HEK293 (cell line): ENCODE results near the gene CHN2.

Experiments
- CTCF ChIA-PET: fragments of 350-600 bp; formaldehyde crosslinking; extraction: SDS; loops from one replicate; lab custom pipeline; 2021; ENCODE audit warnings: antibody characterized with exemption; lab: Yijun Ruan, JAX
- POLR2A ChIA-PET: fragments of 300-600 bp; formaldehyde crosslinking; extraction: SDS; loops from one replicate; lab custom pipeline; 2020; ENCODE audit warnings: antibody characterized with exemption, inconsistent platforms; lab: Yijun Ruan, JAX
- H3K27ac ChIP-seq: fragments of 200-500 bp; sonication (Bioruptor generic); 2 replicates; pipeline ENCODE4 v1.5.1; 2014; ENCODE audit warnings: low read depth, low read length, control low read depth, inconsistent platforms; ENCODE audit errors: extremely low read depth
- H3K36me3 ChIP-seq, 2 experiments: fragments of 200-500 bp in 1 of 2; sonication (Bioruptor generic) in 1 of 2; 1 replicate in 1 of 2; 2 replicates in 1 of 2; pipeline ENCODE4 v1.5.1; 2014 to 2017; ENCODE audit warnings: inconsistent platforms in 2 of 2, low read length in 2 of 2; ENCODE audit not compliant: control insufficient read depth in 2 of 2, insufficient read depth in 1 of 2
- H3K4me1 ChIP-seq: fragments of 200-500 bp; sonication (Bioruptor generic); 2 replicates; pipeline ENCODE4 v1.5.1; 2014; ENCODE audit warnings: mild to moderate bottlenecking, low read length, inconsistent platforms; ENCODE audit not compliant: control insufficient read depth, insufficient read depth
- H3K4me3 ChIP-seq: 2 replicates; pipeline ENCODE4 v1.5.1; 2011; ENCODE audit warnings: low read depth, mild to moderate bottlenecking, control low read depth, low read length, moderate library complexity
- H3K9me3 ChIP-seq: fragments of 200-500 bp; sonication (Bioruptor generic); 2 replicates; pipeline ENCODE4 v1.5.1; 2014; ENCODE audit warnings: low read depth, low read length, inconsistent platforms; ENCODE audit not compliant: control insufficient read depth, insufficient read depth
- KLF10 ChIP-seq: fragments of 450-650 bp; IDR thresholded peaks from 2 replicates; pipeline ENCODE4 v1.5.1; 2018; ENCODE audit warnings: missing biosample characterization, mild to moderate bottlenecking, missing genetic modification characterization
- KLF9 ChIP-seq: fragments of 450-650 bp; formaldehyde crosslinking; IDR thresholded peaks from 2 replicates; pipeline ENCODE4 v1.5.1; 2016; ENCODE audit warnings: missing biosample characterization, missing genetic modification characterization, low read depth
- MYNN ChIP-seq: fragments of 450-650 bp; formaldehyde crosslinking; IDR thresholded peaks from 2 replicates; pipeline ENCODE4 v1.5.1; 2016; ENCODE audit warnings: missing biosample characterization, missing genetic modification characterization, borderline replicate concordance
- SCRT2 ChIP-seq: fragments of 450-650 bp; formaldehyde crosslinking; IDR thresholded peaks from 2 replicates; pipeline ENCODE4 v1.5.1; 2016; ENCODE audit warnings: missing biosample characterization, missing genetic modification characterization
- ZBTB1 ChIP-seq: fragments of 450-650 bp; formaldehyde crosslinking; IDR thresholded peaks from 2 replicates; pipeline ENCODE4 v1.5.1; 2016; ENCODE audit warnings: missing biosample characterization, missing genetic modification characterization
- ZBTB20 ChIP-seq: fragments of 450-650 bp; formaldehyde crosslinking; IDR thresholded peaks from 2 replicates; pipeline ENCODE4 v1.5.1; 2016; ENCODE audit warnings: missing biosample characterization, missing genetic modification characterization
- ZNF324 ChIP-seq: fragments of 450-650 bp; formaldehyde crosslinking; IDR thresholded peaks from 2 replicates; pipeline ENCODE4 v1.5.1; 2016; ENCODE audit warnings: missing biosample characterization, missing genetic modification characterization
- ZNF350 ChIP-seq: fragments of 450-650 bp; formaldehyde crosslinking; IDR thresholded peaks from 2 replicates; pipeline ENCODE4 v1.5.0; 2017; ENCODE audit warnings: missing biosample characterization, mild to moderate bottlenecking, missing genetic modification characterization
- ZNF391 ChIP-seq: fragments of 450-650 bp; formaldehyde crosslinking; IDR thresholded peaks from 2 replicates; pipeline ENCODE4 v1.5.1; 2016; ENCODE audit warnings: low read depth, missing biosample characterization, missing genetic modification characterization, borderline replicate concordance
- TF ChIP-seq, protein P1 (sequence below): fragments of 450-650 bp; formaldehyde crosslinking; IDR thresholded peaks from 2 replicates; pipeline ENCODE4 v1.5.1; 2016; ENCODE audit warnings: missing biosample characterization, missing genetic modification characterization
- TF ChIP-seq, protein P2 (sequence below): fragments of 450-650 bp; formaldehyde crosslinking; IDR thresholded peaks from 2 replicates; pipeline ENCODE4 v1.5.1; 2016; ENCODE audit warnings: missing biosample characterization, missing genetic modification characterization
- TF ChIP-seq, protein P3 (sequence below): fragments of 450-650 bp; formaldehyde crosslinking; IDR thresholded peaks from 2 replicates; pipeline ENCODE4 v1.5.1; 2016; ENCODE audit warnings: missing biosample characterization, missing genetic modification characterization, low read depth
- TF ChIP-seq, protein P4 (sequence below): IDR thresholded peaks from 2 replicates; pipeline ENCODE4 v1.6.1; 2011; ENCODE audit warnings: mild to moderate bottlenecking, low read depth, low read length, borderline replicate concordance
- TF ChIP-seq, protein P5 (sequence below): fragments of 450-650 bp; formaldehyde crosslinking; IDR thresholded peaks from 2 replicates; pipeline ENCODE4 v1.5.1; 2016; ENCODE audit warnings: missing biosample characterization, missing genetic modification characterization
- TF ChIP-seq, protein P6 (sequence below): fragments of 450-650 bp; formaldehyde crosslinking; IDR thresholded peaks from 2 replicates; pipeline ENCODE4 v1.5.1; 2016; ENCODE audit warnings: missing biosample characterization, missing genetic modification characterization
- TF ChIP-seq, protein P7 (sequence below): fragments of 450-650 bp; formaldehyde crosslinking; IDR thresholded peaks from 2 replicates; pipeline ENCODE4 v1.5.1; 2016; ENCODE audit warnings: missing biosample characterization, missing genetic modification characterization

The CHN2 gene

DNA sequence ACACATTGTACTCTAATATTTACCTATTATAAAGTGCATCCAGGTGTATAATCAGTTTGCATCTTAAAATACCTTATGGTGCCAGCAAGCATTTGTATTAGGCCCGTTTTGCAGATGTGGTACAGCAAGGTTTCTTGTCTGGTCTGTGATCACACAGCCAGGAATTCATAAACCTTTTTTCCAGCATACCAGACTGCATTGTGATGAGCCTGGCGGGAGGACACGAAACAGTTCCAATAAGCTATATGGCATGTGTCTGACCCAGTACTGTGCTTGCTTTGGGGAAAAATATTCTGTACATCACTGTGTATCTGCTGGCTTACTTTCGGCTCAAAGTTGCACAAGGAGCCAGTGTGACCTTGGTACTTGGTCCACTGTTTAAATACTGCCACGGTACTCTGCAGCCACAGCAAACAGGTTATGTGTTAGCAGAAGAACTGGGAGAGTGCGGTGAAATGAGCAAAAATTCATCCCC, 36.3 kb downstream of the CHN2 start:
- peaks cover 9% of the 10 kb centered on the region; the same call in 1 of the 2 replicates for H3K4me1 ChIP-seq
- TF ChIP-seq, protein P1, sequence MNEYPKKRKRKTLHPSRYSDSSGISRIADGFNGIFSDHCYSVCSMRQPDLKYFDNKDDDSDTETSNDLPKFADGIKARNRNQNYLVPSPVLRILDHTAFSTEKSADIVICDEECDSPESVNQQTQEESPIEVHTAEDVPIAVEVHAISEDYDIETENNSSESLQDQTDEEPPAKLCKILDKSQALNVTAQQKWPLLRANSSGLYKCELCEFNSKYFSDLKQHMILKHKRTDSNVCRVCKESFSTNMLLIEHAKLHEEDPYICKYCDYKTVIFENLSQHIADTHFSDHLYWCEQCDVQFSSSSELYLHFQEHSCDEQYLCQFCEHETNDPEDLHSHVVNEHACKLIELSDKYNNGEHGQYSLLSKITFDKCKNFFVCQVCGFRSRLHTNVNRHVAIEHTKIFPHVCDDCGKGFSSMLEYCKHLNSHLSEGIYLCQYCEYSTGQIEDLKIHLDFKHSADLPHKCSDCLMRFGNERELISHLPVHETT (tag by site-specific recombination): no peak
- TF ChIP-seq KLF10 (tag by site-specific recombination) (no peak), KLF9 (tag by site-specific recombination) (no peak), SCRT2 (no peak), ZNF324 (tag by site-specific recombination) (no peak), ZNF350 (tag by site-specific recombination) (no peak), MYNN (no peak), ZBTB20 (no peak)
- TF ChIP-seq, protein P2, sequence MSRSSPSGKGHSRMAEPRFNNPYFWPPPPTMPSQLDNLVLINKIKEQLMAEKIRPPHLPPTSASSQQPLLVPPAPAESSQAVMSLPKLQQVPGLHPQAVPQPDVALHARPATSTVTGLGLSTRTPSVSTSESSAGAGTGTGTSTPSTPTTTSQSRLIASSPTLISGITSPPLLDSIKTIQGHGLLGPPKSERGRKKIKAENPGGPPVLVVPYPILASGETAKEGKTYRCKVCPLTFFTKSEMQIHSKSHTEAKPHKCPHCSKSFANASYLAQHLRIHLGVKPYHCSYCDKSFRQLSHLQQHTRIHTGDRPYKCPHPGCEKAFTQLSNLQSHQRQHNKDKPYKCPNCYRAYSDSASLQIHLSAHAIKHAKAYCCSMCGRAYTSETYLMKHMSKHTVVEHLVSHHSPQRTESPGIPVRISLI: no peak
- TF ChIP-seq, protein P3, sequence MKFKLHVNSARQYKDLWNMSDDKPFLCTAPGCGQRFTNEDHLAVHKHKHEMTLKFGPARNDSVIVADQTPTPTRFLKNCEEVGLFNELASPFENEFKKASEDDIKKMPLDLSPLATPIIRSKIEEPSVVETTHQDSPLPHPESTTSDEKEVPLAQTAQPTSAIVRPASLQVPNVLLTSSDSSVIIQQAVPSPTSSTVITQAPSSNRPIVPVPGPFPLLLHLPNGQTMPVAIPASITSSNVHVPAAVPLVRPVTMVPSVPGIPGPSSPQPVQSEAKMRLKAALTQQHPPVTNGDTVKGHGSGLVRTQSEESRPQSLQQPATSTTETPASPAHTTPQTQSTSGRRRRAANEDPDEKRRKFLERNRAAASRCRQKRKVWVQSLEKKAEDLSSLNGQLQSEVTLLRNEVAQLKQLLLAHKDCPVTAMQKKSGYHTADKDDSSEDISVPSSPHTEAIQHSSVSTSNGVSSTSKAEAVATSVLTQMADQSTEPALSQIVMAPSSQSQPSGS (tag by site-specific recombination): no peak
- TF ChIP-seq, protein P4, sequence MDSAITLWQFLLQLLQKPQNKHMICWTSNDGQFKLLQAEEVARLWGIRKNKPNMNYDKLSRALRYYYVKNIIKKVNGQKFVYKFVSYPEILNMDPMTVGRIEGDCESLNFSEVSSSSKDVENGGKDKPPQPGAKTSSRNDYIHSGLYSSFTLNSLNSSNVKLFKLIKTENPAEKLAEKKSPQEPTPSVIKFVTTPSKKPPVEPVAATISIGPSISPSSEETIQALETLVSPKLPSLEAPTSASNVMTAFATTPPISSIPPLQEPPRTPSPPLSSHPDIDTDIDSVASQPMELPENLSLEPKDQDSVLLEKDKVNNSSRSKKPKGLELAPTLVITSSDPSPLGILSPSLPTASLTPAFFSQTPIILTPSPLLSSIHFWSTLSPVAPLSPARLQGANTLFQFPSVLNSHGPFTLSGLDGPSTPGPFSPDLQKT: no peak
- TF ChIP-seq, protein P5, sequence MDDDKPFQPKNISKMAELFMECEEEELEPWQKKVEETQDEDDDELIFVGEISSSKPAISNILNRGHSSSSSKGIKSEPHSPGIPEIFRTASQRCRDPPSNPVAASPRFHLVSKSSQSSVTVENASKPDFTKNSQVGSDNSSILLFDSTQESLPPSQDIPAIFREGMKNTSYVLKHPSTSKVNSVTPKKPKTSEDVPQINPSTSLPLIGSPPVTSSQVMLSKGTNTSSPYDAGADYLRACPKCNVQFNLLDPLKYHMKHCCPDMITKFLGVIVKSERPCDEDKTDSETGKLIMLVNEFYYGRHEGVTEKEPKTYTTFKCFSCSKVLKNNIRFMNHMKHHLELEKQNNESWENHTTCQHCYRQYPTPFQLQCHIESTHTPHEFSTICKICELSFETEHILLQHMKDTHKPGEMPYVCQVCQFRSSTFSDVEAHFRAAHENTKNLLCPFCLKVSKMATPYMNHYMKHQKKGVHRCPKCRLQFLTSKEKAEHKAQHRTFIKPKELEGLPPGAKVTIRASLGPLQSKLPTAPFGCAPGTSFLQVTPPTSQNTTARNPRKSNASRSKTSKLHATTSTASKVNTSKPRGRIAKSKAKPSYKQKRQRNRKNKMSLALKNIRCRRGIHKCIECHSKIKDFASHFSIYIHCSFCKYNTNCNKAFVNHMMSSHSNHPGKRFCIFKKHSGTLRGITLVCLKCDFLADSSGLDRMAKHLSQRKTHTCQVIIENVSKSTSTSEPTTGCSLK (tag by site-specific recombination): no peak
- TF ChIP-seq, protein P6, sequence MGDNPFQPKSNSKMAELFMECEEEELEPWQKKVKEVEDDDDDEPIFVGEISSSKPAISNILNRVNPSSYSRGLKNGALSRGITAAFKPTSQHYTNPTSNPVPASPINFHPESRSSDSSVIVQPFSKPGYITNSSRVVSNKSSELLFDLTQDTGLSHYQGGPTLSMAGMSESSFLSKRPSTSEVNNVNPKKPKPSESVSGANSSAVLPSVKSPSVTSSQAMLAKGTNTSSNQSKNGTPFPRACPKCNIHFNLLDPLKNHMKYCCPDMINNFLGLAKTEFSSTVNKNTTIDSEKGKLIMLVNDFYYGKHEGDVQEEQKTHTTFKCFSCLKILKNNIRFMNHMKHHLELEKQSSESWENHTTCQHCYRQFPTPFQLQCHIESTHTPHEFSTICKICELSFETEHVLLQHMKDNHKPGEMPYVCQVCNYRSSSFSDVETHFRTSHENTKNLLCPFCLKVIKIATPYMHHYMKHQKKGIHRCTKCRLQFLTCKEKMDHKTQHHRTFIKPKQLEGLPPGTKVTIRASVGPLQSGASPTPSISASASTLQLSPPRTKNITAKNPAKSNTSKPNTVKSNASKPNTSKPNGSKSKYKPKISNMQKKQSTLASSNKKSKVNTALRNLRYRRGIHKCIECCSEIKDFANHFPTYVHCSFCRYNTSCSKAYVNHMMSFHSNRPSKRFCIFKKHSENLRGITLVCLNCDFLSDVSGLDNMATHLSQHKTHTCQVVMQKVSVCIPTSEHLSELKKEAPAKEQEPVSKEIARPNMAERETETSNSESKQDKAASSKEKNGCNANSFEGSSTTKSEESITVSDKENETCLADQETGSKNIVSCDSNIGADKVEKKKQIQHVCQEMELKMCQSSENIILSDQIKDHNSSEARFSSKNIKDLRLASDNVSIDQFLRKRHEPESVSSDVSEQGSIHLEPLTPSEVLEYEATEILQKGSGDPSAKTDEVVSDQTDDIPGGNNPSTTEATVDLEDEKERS (tag by site-specific recombination): no peak
- CTCF ChIA-PET: interaction anchor here (0.6 to 1.3 kb wide), 4 partner anchors 9 to 177 kb away, joined by 3 read pairs; no protein-coding TSS in a partner anchor
- POLR2A ChIA-PET: no interaction called here
- no peak overlapping the region for H3K4me3 ChIP-seq
- H3K9me3 ChIP-seq: no peaks in the 10 kb centered on the region
- H3K36me3 ChIP-seq: no peaks in the 10 kb centered on the region
- H3K27ac ChIP-seq: no peak overlapping the region

DNA sequence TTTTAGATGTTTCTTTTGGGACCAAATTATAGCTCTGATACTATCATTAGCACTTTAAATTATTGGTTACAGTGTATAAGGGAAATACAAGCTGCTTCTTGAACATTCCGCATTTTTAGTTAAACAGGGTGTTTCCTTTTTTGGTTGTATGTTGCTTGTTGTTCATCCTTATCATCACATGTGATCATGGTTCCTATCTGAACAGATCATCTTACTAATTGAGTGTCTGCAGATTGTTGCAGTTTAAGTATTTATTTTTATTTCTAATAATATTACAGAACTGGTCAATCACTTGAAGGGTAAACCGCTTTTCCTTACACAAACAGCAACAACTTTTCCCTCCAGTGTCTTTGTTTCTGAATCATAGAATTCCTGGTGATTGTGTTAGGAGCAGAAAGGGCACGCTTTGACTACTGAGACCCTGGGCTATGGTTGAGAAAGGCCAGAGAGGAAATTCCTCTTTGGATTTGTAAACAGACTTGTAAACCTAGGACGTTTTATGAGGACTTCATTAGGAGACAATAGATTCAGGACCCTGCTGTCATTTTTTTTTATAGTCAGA, 37.2 kb downstream of the CHN2 start:
- no peak overlapping the region for H3K27ac ChIP-seq
- POLR2A ChIA-PET: no interaction called here
- H3K9me3 ChIP-seq: no peaks in the 10 kb centered on the region
- TF ChIP-seq ZBTB1 (no peak), ZNF391 (tag by site-specific recombination) (no peak)
- TF ChIP-seq, protein P7, sequence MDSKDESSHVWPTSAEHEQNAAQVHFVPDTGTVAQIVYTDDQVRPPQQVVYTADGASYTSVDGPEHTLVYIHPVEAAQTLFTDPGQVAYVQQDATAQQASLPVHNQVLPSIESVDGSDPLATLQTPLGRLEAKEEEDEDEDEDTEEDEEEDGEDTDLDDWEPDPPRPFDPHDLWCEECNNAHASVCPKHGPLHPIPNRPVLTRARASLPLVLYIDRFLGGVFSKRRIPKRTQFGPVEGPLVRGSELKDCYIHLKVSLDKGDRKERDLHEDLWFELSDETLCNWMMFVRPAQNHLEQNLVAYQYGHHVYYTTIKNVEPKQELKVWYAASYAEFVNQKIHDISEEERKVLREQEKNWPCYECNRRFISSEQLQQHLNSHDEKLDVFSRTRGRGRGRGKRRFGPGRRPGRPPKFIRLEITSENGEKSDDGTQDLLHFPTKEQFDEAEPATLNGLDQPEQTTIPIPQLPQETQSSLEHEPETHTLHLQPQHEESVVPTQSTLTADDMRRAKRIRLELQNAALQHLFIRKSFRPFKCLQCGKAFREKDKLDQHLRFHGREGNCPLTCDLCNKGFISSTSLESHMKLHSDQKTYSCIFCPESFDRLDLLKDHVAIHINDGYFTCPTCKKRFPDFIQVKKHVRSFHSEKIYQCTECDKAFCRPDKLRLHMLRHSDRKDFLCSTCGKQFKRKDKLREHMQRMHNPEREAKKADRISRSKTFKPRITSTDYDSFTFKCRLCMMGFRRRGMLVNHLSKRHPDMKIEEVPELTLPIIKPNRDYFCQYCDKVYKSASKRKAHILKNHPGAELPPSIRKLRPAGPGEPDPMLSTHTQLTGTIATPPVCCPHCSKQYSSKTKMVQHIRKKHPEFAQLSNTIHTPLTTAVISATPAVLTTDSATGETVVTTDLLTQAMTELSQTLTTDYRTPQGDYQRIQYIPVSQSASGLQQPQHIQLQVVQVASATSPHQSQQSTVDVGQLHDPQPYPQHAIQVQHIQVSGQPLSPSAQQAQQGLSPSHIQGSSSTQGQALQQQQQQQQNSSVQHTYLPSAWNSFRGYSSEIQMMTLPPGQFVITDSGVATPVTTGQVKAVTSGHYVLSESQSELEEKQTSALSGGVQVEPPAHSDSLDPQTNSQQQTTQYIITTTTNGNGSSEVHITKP: 0 out of 2 replicates have a peak, but pooled peaks have one; percentile 15
- TF ChIP-seq, protein P2: no peak
- no peaks in the 10 kb centered on the region for H3K36me3 ChIP-seq
- CTCF ChIA-PET: interaction anchor here (0.6 to 0.7 kb wide), 2 partner anchors 26 to 119 kb away, joined by 3 read pairs; no protein-coding TSS in a partner anchor
- H3K4me1 ChIP-seq: peaks cover 9% of the 10 kb centered on the region; the same call in 1 of the 2 replicates
- no peak overlapping the region for H3K4me3 ChIP-seq
